Vagina (tissue), 2 donors: ENCODE data around the gene LRRC4B. TPM values are rescaled to one million over a fixed set of nuclear protein-coding genes. Genes with fewer than 3 reads are reported as not detected.

ENCODE experiments used
- DNase-seq, 2 donors: peaks; one replicate each; pipeline ENCODE4 v3.0.0-alpha.2; 2017; ENCODE audit errors: extremely low spot score in 2 of 2
- H3K27ac ChIP-seq: fragments of 200-600 bp; sonication (generic); one replicate; pipeline ENCODE4 v1.5.1; 2019
- H3K27me3 ChIP-seq: fragments of 200-600 bp; sonication (generic); one replicate; pipeline ENCODE4 v1.5.1; 2019
- H3K36me3 ChIP-seq, 2 donors: fragments of 200-600 bp; sonication (generic); one replicate each; pipeline ENCODE4 v1.5.1; 2017 to 2019
- H3K4me1 ChIP-seq: fragments of 200-600 bp; sonication (generic); one replicate; pipeline ENCODE4 v1.5.1; 2019
- H3K4me3 ChIP-seq, 2 donors: fragments of 200-600 bp; sonication (generic); 1 replicate in 1 of 2; 2 replicates in 1 of 2; pipeline ENCODE4 v1.5.1; 2016 to 2019
- H3K9me3 ChIP-seq: fragments of 200-600 bp; sonication (generic); one replicate; pipeline ENCODE4 v1.5.1; 2019
- POLR2A ChIP-seq, 2 donors: fragments of 450-650 bp; IDR thresholded peaks; one replicate each; pipeline ENCODE4 v1.6.1; 2017; ENCODE audit warnings: antibody characterized with exemption in 2 of 2, mild to moderate bottlenecking in 2 of 2, moderate library complexity in 2 of 2
- POLR2AphosphoS5 ChIP-seq, 2 donors: sonication (generic); formaldehyde crosslinking; IDR thresholded peaks; one replicate each; pipeline ENCODE4 v1.9.0; 2017; ENCODE audit warnings: antibody characterized with exemption in 2 of 2, mild to moderate bottlenecking in 2 of 2, low read depth in 1 of 2; ENCODE audit not compliant: insufficient read depth in 1 of 2
- intact Hi-C: fragments of 100-400 bp; cut with DNase I; formaldehyde crosslinking; loops from one replicate; pipeline ENCODE4 v1.15.1; 2023
- total RNA-seq: library from RNA; depleted of rRNA; stranded (reverse); fragments of >200 nt; gene quantifications from one replicate; pipeline ENCODE4 v1.2.3, GENCODE V29; 2016
- TF ChIP-seq, protein P1 (sequence below), 3 experiments: fragments of 450-650 bp in 2 of 3; fragments of 200-600 bp in 1 of 3; sonication (generic) in 1 of 3; IDR thresholded peaks; one replicate each; pipeline ENCODE4 v1.5.1; 2017 to 2019; ENCODE audit warnings: antibody characterized with exemption in 3 of 3, mild to moderate bottlenecking in 2 of 3, moderate library complexity in 2 of 3

LRRC4B gene
- total RNA-seq, 1 donor from 2014 or later, result 17.9 TPM

GRCh38 chr19:50573741-50574461 is 5.7 kb upstream of the LRRC4B start:
- intact Hi-C loops, result no loop called here
- H3K4me3 ChIP-seq, result no peak overlapping the region
- TF ChIP-seq POLR2AphosphoS5 (IDR thresholded peaks at IDR 0.05; ENCODE audit: insufficient read depth in 1 of 2, low read depth in 1 of 2) (no peak), POLR2A (IDR thresholded peaks at IDR 0.05) (no peak)
- TF ChIP-seq, protein P1, sequence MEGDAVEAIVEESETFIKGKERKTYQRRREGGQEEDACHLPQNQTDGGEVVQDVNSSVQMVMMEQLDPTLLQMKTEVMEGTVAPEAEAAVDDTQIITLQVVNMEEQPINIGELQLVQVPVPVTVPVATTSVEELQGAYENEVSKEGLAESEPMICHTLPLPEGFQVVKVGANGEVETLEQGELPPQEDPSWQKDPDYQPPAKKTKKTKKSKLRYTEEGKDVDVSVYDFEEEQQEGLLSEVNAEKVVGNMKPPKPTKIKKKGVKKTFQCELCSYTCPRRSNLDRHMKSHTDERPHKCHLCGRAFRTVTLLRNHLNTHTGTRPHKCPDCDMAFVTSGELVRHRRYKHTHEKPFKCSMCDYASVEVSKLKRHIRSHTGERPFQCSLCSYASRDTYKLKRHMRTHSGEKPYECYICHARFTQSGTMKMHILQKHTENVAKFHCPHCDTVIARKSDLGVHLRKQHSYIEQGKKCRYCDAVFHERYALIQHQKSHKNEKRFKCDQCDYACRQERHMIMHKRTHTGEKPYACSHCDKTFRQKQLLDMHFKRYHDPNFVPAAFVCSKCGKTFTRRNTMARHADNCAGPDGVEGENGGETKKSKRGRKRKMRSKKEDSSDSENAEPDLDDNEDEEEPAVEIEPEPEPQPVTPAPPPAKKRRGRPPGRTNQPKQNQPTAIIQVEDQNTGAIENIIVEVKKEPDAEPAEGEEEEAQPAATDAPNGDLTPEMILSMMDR (IDR thresholded peaks at IDR 0.05), result no peak
- H3K4me1 ChIP-seq, result peaks cover 8% of the 10 kb centered on the region
- no peak for DNase-seq
- H3K9me3 ChIP-seq, result no peaks in the 10 kb centered on the region
- no peaks in the 10 kb centered on the region for H3K36me3 ChIP-seq
- H3K27ac ChIP-seq, result no peak overlapping the region
- H3K27me3 ChIP-seq, result no peaks in the 10 kb centered on the region

DNA sequence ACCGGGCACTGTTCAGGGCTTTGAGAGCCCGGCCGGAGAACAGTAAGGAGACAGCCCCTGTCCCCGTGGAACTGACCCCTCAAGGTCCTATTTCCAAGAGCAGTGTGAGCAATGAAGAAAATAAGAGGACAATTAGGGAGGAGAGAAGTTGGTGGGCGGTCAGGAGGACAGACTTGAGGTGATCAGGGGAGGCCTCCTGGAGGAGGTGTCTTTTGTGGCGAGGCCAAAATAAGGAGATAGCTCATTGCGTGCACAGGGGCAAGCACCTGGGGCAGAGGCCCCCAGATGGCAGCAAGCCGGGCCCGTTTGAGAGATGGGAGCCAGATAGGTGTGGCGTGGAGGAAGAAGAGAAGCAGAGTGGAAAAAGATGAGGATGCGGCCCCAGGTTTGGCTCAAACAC is 2.8 kb upstream of the LRRC4B start:
- intact Hi-C loops, result no loop called here
- H3K27ac ChIP-seq, result no peak overlapping the region
- H3K9me3 ChIP-seq, result no peaks in the 10 kb centered on the region
- H3K4me3 ChIP-seq, result no peak overlapping the region
- H3K36me3 ChIP-seq, result no peaks in the 10 kb centered on the region
- H3K4me1 ChIP-seq, result peaks cover 27% of the 10 kb centered on the region
- DNase-seq, result no peak
- no peak for TF ChIP-seq POLR2A (IDR thresholded peaks at IDR 0.05)
- TF ChIP-seq, protein P1 (IDR thresholded peaks at IDR 0.05), result no peak
- no peak for TF ChIP-seq POLR2AphosphoS5 (IDR thresholded peaks at IDR 0.05; ENCODE audit: insufficient read depth in 1 of 2, low read depth in 1 of 2)
- no peaks in the 10 kb centered on the region for H3K27me3 ChIP-seq

DNA sequence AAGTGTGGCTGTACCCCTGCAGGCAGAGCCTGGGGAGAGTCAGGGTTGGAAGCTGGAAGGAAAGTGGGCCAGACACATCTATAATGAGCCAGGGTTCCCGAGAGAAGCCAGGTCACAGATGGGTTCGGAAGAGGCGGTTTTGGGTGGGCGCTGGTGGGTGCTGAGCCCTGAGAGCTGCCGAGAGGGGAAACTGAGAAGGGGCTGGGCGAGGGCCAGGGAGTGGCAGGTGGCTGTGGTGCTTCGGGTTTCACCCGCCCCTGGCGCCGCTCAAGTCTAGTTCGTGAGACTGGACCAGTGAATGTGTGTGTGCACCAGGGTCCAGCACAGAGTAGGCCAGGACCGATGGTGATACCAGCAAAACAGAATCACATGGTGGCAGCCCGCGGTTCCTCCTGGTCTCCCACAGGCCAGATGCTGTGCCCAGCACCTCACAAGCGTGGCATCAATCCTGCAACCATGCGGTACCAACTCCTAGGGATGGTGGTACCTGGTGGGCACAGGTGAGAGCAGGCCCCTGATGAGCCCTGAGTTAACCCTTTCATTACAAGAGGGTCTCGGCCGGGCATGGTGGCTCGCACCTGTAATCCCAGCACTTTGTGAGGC is 1.8 kb upstream of the LRRC4B start:
- Histone ChIP-seq H3K27me3 (no peaks in the 10 kb centered on the region), H3K9me3 (no peaks in the 10 kb centered on the region), H3K27ac (no peak overlapping the region), H3K4me1 (peaks cover 30% of the 10 kb centered on the region), H3K36me3 (no peaks in the 10 kb centered on the region), H3K4me3 (no peak overlapping the region)
- TF ChIP-seq POLR2A (IDR thresholded peaks at IDR 0.05) (no peak), POLR2AphosphoS5 (IDR thresholded peaks at IDR 0.05; ENCODE audit: insufficient read depth in 1 of 2, low read depth in 1 of 2) (no peak)
- TF ChIP-seq, protein P1 (IDR thresholded peaks at IDR 0.05), result no peak
- DNase-seq, result no peak
- intact Hi-C loops, result no loop called here

GRCh38 chr19:50568728-50569698 is 778 bp upstream of the LRRC4B start:
- intact Hi-C loops, result no loop called here
- Histone ChIP-seq H3K4me3 (no peak overlapping the region), H3K9me3 (no peaks in the 10 kb centered on the region), H3K4me1 (peaks cover 30% of the 10 kb centered on the region), H3K27ac (peak overlapping the region; percentile 48), H3K36me3 (no peaks in the 10 kb centered on the region), H3K27me3 (no peaks in the 10 kb centered on the region)
- TF ChIP-seq POLR2AphosphoS5 (IDR thresholded peaks at IDR 0.05; ENCODE audit: insufficient read depth in 1 of 2, low read depth in 1 of 2) (no peak), POLR2A (IDR thresholded peaks at IDR 0.05) (no peak)
- TF ChIP-seq, protein P1 (IDR thresholded peaks at IDR 0.05), result no peak
- no peak for DNase-seq
